ENCODE results near the gene CIDEA. TPM values are rescaled to one million over a fixed set of nuclear protein-coding genes. Genes with fewer than 3 reads are reported as not detected.
A peak's percentile ranks its signal among the peaks of the same experiment; 100 is the strongest.

The CIDEA gene
- total RNA-seq, 1 donor from 2014 or later: 0.80 TPM

DNA sequence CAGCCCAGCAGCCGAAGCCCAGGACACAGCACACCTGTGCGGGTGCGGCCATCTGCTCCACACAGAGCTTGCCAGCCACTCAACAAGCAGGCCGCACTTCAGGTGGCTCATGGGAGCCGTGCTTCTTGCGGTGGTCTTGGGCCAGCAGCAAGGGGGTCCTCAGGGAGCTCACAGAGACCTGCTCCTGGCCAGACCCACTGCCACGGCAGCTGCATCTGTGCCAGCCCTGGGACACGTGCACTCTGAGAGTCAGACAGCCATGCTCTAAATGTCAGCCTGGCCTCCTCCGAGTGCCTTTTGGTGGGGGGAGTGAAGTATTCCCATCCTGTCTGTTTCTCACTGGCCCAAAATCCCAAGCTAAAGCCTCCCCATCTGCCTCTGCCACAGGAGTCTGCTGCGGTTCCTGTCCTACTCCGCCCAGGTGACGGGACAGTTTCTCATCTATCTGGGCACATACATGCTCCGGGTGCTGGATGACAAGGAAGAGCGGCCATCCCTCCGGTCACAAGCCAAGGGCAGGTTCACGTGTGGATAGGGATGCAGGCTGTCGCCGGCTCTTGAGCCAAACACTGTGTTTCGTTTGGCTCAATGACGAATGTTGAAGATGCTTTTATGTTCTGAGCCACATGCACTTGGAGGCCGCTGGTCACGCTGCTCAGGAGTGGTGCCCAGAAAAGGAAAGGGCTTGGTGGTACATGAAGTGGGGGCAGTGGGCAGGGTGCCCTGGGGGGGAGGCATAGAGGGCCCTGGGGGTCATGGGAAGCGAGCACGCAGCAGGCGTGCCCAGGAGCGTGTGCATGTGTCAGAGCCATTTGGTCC lies 22.8 kb downstream of the CIDEA start:
- ATAC-seq: no peak

GRCh38 chr18:12278215-12278671 lies 24.1 kb downstream of the CIDEA start:
- ATAC-seq: no peak

DNA sequence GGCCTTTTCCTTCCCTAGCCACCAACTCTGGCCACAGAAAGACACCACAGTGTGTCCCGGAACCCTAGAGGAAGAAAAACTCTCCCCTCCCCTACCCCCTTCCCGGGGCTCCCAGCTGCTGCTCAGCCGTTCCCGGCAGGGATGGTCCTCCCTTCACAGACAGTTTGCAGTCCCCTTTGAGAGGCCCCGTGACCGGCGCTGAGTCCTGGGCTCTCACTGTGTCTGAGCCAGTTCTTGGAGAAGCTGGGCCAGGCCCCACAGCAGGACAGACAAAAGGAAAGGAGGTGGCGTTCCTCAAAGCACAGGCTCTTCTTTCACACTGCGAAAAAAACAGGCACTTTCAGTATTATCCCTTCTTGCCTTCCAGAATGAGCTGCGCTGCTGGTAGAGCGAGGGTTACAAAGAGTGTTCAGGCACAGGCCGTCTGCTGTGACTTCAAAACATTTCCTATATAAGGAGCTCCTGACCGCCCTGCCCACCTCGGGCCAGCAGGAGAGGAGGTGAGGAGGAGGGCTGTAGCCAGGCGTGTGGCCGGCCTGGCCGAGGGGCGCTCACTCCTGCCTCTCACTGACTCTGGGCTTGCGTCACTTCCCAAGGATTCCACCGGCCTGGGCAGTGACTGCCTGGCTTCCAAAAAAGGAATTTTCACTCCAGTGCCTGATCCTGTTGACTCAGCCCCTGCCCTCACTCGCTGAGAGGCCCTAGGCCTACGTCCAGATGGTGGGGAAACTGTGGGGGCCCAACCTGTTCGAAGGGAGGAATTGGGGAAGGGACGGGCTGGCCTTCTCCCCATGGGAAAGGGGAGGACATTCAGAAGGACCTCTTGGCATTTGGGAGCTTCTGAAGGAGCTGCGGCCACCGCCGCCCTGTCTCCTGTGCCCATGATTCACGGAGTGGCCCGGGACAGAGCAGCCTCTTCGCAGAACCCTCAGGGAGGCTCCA lies 24.9 kb downstream of the CIDEA start:
- peak; percentile 39 for ATAC-seq

DNA sequence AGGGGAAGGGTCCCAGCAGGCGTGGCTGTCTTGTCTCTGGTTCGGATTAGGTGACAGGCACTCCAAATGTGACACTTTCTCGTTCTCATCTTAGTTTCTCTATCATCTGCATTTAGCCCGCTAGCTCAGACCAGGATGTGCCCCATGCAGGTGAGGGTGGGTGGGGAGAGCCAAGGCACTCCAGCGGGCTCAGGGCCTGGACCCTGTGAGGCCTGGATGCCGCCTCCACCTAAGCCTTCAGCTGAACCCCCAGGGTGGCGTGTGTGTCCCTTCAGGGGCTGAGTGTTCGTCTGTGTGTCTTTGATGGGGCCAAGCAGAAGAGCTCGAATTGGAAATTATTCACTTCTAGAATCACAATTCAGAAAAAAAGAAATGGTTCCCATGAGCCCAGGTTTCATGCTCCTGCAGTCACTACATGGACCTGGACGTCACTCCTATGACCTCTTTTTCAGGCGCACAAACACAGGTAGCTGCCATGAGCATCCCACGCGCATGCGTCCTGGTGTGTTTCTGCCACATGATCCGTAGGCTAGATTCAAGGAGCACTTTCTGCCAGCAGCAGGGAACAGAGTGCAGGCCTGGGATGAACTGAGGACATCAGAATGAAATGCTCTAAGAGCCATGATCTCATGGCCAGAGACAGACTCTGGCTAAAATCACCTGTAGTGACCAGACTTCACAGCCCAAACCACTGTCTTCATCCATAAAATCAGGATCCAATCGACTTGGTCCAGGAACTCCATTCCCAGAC lies 25.8 kb downstream of the CIDEA start:
- ATAC-seq: no peak

DNA sequence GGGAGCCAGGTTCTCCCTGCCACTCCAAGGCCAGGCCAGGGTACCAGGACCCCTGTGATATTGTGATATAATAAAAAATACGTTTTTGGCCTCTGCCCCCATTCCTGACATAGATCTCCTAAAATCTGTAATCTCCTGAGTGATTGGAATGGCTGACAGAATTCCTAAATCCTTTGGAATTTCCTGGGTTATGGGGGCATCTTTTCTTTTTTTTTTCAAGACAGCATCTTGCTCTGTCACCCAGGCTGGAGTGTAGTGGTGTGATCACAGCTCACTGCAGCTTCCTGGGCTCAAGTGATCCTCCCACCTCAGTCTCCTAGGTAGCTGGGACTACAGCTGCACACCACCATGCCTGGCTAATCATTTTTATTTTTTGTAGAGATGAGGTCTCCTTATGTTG lies 27.7 kb downstream of the CIDEA start:
- ATAC-seq: no peak

DNA sequence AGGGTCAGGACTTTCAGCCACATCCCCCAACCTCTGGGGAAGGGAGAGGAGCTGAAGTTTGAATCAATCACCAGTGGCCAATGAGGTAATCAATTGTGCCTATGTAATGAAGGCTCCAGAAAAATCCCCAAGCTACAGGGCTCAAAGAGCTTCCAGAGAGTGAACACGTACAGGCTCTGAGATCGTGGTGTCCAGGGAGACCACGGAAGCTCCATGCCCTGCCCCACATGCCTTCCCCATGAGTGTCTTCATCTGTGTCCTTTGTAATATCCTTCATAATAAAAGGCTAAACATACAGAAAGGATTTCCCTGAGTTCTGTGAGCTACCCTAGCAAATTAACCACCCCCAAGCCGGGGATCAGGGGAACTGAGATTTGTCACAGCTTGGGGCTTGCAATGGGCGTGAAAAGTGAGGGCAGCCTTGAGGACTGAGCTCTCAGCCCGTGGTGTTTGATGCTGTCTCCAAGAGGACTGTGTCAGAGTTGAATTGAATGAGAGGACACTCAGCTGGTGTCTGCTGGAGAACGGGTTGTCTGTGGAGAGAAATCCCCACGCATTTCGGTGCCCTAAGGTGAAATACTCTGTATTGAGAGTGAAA lies 28.4 kb downstream of the CIDEA start:
- ATAC-seq: peak; percentile 66

DNA sequence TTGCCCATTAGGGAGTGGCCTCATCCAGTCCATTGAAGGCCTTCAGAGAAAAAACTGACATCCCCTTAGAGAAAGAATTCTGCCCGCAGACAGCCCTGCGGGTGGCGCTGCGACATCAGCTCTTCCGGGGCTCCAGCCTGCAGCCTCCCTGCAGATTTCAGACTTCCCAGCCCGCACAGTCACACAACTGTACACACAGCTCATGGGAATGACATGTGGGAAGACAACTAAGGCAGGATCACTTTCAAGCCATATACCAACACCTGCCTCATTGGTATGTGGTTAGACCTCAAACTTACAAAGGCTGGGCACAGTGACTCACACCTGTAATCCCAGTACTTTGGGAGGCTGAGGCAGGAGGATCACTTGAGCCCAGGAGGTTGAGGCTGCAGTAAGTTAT lies 29.1 kb downstream of the CIDEA start:
- peak; percentile 51 for ATAC-seq

DNA sequence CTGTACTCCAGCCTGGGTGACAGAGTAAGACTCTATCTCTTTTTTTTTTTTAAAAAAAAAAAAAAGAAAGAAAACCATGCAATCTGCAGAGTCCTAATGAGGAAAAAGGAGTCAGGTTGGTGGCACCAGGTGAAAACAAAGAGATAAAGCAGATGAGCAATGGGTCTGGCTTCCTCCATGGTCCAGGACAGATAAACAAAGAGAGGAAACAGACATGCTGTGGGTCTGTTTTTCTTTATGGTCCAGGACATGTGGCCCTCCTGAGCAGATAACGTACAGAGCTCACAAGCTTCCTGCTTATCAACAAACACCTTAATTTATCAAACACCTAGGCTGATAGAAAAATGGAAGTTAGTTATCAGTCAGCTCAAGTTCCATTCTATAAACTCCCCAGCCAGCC lies 29.5 kb downstream of the CIDEA start:
- no peak for ATAC-seq

DNA sequence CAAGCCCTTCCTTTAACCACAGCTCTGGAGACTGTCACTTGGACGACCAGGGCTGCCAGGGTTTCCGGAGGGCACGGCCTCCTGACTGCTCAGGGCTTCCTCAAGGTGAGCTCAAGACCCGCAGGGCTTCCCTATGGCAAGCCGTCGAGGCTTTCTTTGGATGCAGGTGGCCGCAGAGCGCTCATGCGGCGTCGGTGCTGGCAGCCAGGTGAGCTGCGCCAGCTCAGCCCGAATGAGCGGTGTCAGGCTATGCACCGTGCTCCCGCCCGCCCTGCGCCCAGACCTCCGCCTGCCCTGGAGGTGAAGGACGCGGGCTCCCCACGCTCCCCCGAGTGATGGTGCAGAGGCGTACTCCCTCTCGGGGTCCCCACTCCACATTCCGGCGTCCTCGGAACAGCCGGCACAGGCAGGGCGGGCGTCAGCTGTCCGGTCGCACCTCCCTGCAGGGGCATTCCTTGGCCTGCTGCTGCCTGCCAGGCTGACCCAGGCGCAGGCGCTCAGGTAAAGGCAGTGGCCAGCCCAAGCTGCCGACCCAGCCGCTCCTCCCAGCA lies 33.0 kb downstream of the CIDEA start:
- ATAC-seq: peak; percentile 57

GRCh38 chr18:12287684-12288402 lies 33.7 kb downstream of the CIDEA start:
- peak; percentile 94 for ATAC-seq

DNA sequence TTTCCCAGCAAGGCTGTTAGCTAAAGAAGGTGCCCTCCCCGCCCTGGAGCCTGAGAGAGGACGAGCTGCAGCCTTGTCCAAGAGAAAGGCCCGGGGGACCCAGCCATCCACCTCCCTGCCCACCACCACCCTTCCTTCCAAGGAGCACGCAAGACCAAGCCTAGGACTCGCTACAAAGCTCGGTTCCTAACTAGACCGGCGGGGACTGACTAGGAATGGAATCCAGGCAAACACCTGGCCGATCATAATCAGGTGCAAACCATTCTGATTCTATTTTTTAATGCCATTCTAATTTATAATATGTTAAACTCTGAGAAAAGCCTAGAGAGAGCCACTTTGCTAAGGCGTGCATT lies 34.2 kb downstream of the CIDEA start:
- no peak for ATAC-seq

- no peak for ATAC-seq
These were observed 35.9 kb downstream of the CIDEA start for GRCh38 chr18:12290086-12290485.

DNA sequence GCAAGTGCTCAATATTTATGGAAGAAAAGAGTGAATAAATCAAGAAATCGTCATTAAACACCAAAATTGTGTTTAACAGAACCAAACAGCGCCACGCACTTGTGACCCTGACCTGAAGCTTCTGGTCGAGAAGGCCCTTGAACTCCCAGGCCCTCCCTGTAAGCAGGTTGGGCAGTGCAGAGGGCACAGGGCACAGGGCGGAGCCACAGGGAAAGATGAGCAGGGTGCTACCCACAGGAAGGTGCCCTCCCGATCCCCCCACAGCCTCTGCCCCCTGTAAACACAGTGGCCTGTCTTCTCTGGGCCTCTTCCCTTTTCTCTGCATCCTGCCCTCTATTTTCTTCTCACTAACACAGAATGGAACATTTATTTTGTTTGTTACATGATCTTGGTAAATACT lies 37.0 kb downstream of the CIDEA start:
- ATAC-seq: no peak

GRCh38 chr18:12291690-12292089 lies 37.5 kb downstream of the CIDEA start:
- no peak for ATAC-seq

DNA sequence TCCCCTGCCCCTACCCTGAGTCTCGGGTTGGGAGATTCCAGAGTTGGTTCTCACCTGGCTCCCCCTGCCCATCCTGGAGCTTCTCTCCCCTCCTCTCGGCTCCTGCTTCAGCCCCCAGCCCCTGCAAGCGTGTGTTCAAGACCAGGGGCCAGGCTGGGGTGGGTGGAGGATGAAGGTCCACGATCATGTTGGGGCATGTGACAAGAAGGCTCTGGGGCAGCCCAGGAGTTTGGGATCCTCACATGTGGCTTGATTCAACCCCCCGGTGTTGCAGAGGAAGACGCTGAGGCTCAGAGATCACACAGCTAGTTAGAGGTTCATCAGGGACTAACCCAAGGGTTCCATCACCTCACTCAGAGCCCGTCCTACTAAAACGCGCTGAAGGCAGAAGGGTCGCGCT lies 39.7 kb downstream of the CIDEA start:
- ATAC-seq: no peak

GRCh38 chr18:12295389-12296086 lies 41.4 kb downstream of the CIDEA start:
- no peak for ATAC-seq

DNA sequence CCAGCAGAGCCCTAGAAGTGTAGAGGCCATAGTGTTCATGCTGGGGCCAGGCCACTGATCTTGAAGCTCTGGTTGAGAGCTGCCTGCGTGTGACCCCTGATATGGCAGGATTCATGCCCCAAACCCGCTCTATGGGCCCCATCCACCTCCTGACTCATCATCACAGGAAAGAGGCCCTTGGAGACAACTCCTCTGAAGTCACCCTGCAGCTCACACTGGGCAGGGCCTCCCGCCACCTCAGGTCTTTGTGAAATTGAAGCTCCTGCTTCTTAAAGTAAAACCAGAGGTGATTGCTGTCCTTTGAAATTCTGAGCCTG lies 41.9 kb downstream of the CIDEA start:
- peak; percentile 59 for ATAC-seq

DNA sequence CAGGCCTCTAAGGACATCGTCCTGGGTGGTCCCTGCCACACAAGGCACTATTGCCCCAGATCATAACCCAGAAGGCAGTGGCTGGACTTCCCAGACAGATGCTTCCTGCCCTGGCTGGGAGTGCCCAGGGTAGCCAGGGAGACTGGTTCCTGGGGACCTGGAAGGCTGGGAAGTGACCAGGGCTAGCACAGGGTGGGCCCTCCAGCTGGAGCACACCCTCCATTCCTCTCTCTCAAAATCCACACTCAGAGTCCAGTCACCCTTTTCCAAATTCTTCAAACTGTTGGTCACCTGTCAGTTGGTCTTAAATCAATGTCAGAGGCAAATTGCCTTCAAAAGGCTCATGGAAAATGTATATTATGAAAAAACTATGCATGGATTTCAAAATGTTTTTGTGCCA lies 42.3 kb downstream of the CIDEA start:
- peak; percentile 37 for ATAC-seq

DNA sequence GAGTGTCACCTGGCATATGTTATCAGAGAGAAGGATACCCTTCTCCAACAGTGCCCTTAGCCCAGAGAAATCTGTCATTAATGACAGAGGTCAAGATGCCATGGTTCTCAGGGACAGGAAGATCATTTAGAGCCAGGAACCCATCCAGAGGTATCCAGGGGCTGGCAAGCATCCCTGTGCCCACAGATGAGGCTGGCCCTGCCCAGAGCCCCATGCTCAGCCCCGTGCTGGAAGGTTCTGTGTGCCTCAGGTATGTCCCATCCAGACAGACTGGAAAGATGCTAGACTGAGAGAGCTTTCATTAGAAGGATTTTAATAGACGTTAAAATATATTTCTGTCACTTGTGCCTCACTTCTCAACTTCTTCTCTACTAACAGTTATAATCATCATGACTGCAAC lies 45.7 kb downstream of the CIDEA start:
- no peak for ATAC-seq

- no peak for ATAC-seq
These were observed 47.3 kb downstream of the CIDEA start for GRCh38 chr18:12301263-12302005.
